ELR (cell line): ENCODE data around the gene ZNF32.

Experiments
- DNase-seq: peaks from one replicate; pipeline ENCODE4 v3.0.0-alpha.2; 2015; ENCODE audit warnings: low read depth

The ZNF32 gene, protein sequence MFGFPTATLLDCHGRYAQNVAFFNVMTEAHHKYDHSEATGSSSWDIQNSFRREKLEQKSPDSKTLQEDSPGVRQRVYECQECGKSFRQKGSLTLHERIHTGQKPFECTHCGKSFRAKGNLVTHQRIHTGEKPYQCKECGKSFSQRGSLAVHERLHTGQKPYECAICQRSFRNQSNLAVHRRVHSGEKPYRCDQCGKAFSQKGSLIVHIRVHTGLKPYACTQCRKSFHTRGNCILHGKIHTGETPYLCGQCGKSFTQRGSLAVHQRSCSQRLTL

GRCh38 chr10:43648398-43649184 is at the start of gene ZNF32:
ZNF32 (minus strand) TSS chr10:43648881; CDS start chr10:43646133, 2,748 bp downstream.
- peak; percentile 86 for DNase-seq

DNA sequence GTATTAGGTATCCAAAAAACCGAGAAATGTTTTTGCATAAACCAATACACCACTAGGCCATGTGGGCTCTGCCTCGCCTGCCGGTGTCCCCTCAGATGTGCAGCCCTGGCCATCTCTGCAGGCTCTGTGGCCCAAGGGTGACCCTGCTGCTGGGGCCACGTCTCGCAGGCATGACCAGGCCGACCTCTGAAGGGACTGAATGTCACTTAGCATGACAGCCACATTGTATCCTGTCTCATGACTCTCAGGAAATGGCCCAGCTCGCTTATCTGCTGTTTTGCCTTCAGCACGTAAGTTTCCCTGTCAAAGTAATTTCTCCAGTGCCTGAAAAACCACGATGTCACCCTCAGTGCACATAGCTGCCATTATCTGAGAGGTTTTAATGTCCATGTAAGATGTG is 49.5 kb upstream of the ZNF32 start:
- DNase-seq = no peak

DNA sequence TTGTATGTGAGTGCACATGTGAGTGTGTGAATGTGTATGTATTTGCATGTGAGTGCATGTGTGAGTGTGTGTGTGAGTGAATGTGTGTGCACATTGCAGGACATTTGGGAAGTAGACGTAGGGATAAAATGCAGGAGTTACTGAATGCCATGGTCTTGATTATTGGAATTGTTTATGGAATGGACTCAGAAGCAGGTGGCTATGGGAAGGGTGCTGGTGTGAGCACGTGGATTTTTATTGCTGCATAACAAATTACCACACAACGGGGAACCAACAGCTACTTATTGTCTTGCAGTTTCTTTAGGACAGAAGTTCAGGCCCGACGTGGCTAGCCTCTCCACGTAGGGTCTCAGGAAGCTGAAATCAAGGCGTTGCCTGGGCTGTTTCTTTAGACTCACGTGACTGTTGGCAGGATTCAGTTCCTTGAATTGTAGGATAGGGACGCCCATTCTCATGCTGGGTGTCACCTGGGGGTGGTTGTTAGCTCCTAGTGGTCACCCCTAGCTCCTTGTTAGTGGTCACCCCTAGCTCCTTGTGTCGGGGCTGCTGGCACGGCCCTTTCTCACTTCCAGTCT is 48.3 kb upstream of the ZNF32 start:
- DNase-seq = no peak

DNA sequence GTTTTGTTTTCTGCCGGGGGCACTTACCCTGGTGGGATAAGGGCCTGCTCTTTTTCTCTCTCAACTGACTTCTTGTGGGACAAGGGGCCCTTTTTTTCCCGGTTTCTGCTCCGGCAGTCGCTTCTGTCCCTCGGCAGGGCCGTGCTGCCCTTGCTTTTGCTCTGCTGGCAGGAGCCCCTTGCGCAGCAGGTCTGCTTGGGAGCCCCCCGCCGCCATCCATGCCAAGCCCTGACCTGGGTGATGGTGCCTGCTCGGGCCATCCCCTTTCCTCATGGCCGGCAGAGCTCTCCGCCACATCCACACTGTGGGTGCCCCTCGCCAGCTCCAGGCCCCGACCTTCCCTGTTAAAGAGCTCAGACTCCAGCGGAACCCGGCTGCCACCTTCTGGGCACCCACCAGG is 47.0 kb upstream of the ZNF32 start:
- DNase-seq = no peak

DNA sequence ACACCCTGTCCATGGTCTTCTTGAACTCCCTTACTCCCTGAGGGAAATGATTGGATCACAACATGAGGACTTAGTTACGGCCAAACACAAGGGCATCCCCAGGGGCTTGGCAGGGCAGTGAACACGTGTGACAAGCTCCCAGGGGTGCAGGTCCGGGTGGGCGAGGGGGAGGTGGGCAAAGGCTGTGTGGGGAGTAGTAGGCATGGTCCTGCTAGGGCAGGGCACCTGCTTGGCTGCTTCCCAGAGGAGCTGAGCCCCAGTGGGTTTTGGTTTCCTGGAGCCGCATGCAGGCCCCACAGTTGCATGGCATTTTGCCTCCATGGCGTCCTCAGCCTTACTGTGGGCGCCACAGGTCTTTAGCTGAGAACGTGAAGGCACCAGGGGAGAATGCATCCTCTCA is 46.6 kb upstream of the ZNF32 start:
- DNase-seq = no peak

- DNase-seq = no peak
Observed at GRCh38 chr10:43694526-43694925, 45.8 kb upstream of the ZNF32 start.

- peak; percentile 40 for DNase-seq
Observed at GRCh38 chr10:43693602-43694001, 44.9 kb upstream of the ZNF32 start.

- no peak for DNase-seq
Observed at GRCh38 chr10:43692051-43692825, 43.6 kb upstream of the ZNF32 start.

DNA sequence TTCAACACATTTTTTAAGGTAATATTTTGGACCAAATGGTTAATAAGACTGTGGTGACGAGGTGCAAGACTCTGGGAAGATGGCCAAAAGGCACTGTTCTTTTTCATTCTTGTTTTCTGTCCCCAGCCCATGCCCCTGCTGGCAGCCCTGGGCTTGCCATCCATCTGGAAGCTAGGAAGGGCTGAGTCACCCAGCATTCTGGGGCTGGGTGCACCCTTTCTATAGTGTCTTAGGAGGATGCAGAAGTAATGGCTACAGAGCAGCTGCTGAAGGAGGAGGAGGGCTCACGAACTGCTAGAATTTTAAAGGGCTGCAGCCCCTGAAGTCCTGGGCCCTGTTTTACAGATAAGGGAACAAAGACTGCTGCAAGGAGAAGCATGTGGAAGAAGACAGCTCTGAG is 42.8 kb upstream of the ZNF32 start:
- peak; percentile 42 for DNase-seq

DNA sequence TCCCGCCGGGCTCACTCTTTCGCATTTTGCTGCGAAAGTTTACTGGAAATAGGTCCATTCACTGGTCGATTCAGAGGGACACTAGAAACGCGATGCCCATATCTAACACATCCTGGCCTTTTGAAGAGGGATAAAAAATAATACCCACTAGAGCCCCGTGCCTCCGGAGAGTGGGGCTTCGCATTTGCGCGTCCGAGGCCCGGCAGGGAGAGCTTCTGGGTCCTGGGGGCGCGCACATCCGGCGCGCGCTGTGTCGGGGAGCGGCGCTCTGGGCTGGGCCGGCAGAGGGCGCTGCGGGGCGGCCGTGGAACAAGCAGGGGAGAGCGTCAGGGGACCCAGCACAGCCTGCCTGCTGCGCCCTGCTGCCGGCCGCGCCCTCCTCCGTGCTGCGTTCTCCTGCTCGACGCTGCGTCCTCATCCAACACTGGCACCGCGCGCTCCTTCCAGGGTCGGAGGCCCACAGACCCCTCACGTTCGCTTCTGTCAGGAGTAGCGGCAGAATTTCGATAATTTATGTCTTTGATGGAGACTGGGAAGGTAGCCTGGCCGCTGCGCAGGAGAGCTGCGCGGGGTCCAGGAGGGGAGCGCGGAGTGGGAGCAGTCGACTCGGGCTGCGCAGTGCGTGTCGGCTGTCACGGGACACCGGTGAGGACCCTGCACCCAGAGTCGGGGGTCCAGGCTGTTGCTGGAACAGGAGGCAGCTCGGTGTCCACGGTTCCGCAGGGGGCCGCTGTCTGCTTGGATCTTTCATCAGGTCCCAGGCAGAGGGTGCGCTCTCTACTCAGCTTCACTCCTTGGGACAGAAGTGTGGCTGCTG is 41.5 kb upstream of the ZNF32 start:
- DNase-seq = peak; percentile 78

DNA sequence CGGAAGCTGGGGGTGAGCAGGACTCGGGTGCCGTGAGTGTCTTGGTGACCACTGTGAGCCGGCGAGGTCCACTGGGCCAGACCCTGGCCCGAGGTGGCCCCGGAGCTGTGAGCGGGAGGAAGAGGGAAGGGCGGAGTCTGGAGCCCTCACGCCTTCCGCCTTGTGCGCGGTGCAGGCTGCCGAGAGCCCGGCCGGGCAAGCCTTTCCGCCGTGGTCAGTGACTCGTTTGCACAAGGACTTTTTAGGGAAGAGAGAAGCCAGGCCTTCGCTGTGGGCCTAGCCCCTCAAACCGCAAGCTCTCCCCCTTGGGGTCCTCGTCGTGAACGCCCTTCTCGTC is 40.9 kb upstream of the ZNF32 start:
- peak; percentile 41 for DNase-seq

GRCh38 chr10:43689007-43689491 is 40.4 kb upstream of the ZNF32 start:
- DNase-seq = no peak

- peak; percentile 57 for DNase-seq
Observed at GRCh38 chr10:43688348-43688892, 39.7 kb upstream of the ZNF32 start.

GRCh38 chr10:43687373-43687772 is 38.7 kb upstream of the ZNF32 start:
- DNase-seq = no peak

DNA sequence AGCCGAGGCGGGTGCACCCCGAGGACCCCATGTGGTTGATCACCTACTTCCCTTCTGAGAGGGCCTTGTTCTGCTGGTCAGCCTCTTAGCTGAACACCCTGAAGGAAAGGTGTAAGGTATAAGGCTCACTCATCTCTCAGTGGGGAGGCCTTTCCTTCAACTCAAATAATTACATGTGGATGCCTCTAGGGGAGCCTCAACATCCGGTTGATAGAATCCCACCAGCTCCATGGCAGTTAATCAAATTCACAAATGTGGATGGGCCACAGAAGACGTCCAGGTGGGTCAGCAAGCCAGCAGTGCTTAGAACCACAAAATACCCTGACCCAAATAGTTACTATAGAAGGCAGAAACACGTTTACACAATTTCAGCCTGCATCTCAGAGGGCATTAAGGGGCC is 37.7 kb upstream of the ZNF32 start:
- peak; percentile 15 for DNase-seq

DNA sequence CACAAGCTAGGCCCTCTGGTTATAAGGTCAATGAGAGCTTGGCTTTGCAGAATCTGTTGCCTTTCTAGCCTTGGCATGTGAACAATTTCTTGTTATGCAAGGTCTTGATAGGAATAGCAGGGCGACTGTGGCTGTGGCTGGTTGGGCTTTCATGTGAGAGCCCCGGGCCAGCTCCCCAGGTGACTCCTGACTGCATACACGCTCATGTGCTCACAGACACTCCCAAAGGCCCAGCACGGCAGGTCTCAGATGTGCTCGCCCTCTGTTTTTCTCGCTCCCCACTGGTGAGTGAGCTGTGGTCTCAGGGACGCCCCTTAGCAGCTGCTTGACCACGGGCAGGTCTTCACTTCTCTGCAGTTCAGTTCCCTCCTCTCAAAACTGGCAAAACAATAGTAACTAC is 37.1 kb upstream of the ZNF32 start:
- DNase-seq = no peak

GRCh38 chr10:43684292-43684559 is 35.5 kb upstream of the ZNF32 start:
- no peak for DNase-seq

GRCh38 chr10:43683451-43684291 is 35.0 kb upstream of the ZNF32 start:
- DNase-seq = peak; percentile 22

DNA sequence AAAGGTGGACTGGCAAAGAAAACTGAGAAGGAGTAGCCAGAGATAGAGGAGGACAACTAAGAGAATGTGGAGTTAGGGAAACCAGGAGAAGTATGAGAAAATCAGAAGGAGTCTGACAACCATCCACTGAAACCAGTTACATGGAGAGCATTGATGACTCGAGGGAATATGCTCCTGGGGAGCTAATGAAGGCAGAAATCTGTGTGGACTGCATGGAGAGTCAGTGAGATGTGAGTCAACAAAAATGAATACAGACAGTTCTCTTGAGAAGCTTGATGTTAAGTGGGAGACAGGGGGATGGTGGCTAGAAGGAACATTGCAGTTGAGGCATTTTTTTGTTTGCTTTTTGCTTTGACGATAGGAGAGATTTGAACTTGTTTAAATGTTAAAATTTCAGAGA is 34.3 kb upstream of the ZNF32 start:
- DNase-seq = peak; percentile 25

DNA sequence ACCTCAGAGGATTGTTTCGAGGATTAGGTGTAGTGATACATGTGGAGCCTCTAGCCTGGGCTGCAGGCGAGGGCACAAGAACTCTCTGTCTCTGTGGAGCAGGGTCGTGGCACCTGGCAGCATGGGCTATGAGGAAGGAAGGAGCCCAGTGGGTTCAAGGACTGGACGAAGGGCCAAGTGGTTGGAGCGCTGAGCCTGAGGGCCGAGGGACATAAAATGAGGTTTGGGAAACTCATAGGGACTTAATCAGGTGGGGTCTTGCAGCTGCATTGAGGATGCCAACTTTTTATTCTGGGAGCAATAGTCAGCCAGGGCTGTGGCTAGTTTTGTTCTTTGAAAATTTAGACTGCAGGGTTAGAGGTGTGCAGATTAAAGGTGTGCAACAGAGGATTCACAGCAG is 33.0 kb upstream of the ZNF32 start:
- no peak for DNase-seq

- DNase-seq = no peak
Observed at GRCh38 chr10:43681220-43681619, 32.5 kb upstream of the ZNF32 start.
